Measurements from ENCODE around the gene TXLNB.
"Not testable (repeated sequence)": the region's sequence is repeated elsewhere in the genome, so short reads cannot be mapped to it uniquely, and the experiment has no call there.

The TXLNB gene

DNA sequence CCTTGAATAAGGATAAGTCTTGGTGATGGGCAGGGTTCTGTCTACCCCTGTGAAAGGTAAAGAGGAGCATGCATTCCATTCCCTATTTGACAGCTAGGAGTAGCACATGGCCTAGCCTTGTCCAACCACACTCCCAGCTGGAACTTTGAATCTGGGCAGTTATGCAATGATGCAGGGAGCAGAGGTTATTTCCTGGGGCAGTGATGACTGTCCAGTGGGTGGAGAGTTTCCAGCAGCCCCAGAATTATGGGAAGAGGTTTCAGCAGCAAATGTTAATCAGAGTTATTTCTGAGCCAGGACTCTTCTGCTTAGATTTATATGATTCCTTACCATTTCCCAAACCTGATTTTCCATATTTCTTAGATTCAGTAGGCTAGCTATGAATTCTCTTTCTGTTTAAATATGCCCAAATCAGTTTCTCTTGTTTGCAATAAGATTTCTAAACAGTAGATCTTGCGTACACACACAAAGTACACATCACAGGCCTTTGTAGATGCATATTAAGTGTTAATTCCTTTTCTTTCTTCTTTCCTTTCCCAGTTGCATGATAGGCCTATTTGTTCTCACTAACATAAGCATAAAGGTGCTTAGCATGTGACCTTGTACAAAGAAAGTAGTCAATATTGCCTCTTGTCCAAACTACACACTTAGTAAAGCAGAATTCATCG lies 17.3 kb upstream of the TXLNB start:
- DNase-seq (ENCODE audit: low read depth) = no peak

GRCh38 chr6:139308286-139308916 lies 16.6 kb upstream of the TXLNB start:
- no peak for DNase-seq (ENCODE audit: low read depth)

GRCh38 chr6:139306291-139306981 lies 14.6 kb upstream of the TXLNB start:
- no peak for DNase-seq (ENCODE audit: low read depth)

DNA sequence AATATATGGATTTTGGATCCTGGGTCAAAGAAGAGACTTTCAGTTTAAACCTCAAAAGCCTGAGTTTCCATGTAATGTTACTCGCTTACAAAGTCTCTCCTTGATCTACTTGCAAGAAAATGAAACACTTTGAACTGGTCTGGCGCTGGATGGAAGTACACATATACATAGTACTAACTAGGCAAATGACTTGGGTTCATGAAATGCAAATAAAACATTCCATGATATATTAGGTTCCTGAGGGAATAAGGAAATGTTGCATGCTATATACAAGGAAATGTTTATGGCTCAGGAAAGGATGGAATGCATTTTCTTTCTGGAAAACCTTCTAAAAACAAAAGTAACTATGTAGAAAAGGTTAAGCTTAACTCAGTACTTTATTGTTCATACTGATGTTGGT lies 11.4 kb upstream of the TXLNB start:
- no peak for DNase-seq (ENCODE audit: low read depth)

DNA sequence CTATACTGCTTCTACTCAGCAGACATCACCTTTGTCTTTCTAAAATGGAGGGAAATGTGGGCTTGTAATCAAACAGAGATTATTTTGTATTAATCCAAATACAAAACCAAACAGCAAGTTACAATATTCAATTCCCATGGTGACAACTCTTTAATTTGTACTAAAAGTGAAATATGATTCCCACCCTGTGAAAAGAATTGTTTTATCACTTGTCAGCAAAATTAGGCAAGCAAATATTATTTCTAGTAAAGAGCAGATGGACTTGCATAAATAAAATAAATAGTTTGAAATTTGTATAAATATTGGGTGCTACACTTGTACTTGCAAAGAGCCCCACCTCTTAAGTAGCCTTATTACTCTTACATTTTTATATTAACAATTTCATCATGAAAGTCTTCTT lies 6.1 kb upstream of the TXLNB start:
- DNase-seq (ENCODE audit: low read depth) = no peak

GRCh38 chr6:139296927-139297326 lies 5.1 kb upstream of the TXLNB start:
- DNase-seq (ENCODE audit: low read depth) = no peak

GRCh38 chr6:139295901-139296300 lies 4.1 kb upstream of the TXLNB start:
- DNase-seq (ENCODE audit: low read depth) = no peak

DNA sequence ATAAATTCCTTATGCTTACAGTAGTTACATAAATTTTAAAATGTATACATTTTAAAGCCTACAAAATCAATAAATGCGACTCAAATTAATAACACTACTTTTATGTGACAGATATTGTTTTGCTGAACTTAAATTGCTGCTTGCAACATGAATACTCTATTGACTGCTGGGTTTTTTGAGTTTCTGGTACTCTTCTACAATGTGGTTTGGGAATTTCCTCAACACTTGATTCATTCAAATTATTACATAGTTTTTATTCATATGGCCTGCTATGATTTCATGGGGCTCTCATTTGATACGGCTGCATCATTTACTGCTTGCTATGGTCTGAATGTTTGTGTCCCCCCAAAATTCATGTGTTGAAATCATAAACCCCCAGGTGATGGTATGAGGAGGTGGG lies 2.3 kb upstream of the TXLNB start:
- DNase-seq (ENCODE audit: low read depth) = no peak

GRCh38 chr6:139293230-139293629 lies 1.4 kb upstream of the TXLNB start:
- DNase-seq (ENCODE audit: low read depth) = not testable (repeated sequence)

DNA sequence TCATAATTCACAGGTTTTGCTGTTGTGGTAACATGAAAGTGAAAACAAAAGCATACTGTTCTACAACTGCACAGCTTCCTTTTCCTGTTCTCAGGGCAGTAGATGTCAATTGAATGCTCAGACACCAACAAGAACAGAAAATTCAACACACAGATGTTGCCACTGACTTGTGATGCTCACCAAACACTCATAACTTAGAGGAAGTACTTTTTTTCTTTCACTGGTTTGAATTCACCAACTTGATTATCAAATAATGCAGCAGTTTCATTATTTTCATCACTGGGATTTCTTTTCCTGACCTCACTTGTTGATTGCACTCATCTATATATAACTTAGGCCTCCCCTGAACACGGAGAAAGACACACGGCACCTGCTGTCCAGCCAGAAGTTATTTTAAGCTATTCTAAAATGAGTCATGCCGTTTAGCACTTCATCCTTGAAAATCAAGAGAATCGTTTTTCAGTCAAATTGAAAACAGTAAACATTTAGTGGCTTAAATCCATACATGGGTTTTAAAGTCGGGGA lies 949 bp downstream of the TXLNB start:
- no peak for DNase-seq (ENCODE audit: low read depth)

DNA sequence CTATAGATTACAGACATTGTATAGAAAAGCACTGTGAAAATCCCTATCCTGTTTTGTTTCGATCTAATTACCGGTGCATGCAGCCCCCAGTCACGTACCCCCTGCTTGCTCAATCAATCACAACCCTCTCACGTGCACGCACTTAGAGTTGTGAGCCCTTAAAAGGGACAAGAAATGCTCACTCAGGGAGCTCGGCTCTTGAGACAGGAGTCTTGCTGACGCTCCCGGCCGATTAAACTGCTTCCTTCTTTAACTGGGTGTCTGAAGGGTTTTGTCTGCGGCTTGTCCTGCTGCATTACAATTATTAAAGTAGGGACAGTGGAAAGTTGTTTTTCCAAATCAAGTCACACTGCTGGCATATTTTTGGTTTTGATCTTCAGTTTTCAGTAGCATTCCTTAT lies 2.6 kb downstream of the TXLNB start:
- no peak for DNase-seq (ENCODE audit: low read depth)

- DNase-seq (ENCODE audit: low read depth) = no peak
These were observed 3.2 kb downstream of the TXLNB start for GRCh38 chr6:139288496-139289040.

DNA sequence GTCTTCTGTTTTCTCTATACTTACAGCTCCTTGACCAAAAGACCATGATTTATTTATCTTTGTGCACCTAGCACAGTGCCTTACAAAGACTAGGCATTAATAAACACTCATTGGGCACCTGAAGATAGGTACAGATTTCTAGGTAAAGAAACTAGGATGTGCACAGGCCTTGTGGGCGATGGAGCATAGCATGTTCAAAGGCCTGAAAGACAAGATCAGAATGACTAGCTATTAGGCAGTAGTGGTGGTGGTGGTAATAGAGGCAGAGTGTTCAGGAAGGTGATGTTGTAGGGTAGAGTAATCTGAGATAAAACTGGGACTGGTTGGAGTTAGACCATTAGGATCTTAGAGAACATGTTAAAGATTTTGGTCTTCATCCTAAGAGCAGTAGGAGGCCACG lies 3.9 kb downstream of the TXLNB start:
- no peak for DNase-seq (ENCODE audit: low read depth)

- not testable (repeated sequence) for DNase-seq (ENCODE audit: low read depth)
These were observed 5.4 kb downstream of the TXLNB start for GRCh38 chr6:139286438-139286837.

DNA sequence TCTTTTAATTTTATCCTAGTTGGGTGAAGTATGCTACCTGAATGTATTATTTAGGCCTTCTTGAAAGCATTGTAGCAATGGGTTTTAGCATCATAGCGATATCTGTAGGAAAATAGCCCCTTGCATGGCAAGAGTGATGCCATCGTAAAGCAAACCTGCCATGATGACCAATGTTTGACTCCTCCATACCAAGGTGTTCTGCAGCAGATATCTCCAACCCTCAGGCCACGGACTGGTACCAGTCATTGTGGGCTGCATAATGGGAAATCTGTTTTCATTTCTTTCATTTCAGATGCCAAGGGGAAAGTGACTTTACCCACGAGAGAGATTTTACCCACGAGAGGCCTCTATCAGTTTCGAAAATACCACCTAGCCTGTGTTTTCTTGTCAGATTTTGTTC lies 6.2 kb downstream of the TXLNB start:
- no peak for DNase-seq (ENCODE audit: low read depth)

DNA sequence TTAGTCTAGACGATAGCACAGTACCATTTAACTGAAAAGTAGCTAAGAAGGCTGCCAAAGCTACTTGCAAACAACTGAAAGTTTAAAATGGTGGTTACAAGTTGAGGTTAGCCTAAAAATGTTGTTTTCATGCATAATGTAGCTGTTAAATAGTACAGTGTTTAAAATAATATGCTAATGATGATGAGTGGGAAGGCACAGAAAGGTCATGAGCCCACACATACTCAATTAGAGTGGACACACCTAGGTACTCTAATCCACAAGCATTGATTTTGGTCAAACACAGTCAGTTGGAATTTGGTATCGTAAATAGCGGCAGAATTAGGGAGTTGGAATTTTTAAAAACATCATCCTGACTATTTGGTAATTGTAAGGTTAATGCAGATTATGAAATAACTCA lies 7.0 kb downstream of the TXLNB start:
- no peak for DNase-seq (ENCODE audit: low read depth)

GRCh38 chr6:139282684-139283083 lies 9.1 kb downstream of the TXLNB start:
- DNase-seq (ENCODE audit: low read depth) = no peak

DNA sequence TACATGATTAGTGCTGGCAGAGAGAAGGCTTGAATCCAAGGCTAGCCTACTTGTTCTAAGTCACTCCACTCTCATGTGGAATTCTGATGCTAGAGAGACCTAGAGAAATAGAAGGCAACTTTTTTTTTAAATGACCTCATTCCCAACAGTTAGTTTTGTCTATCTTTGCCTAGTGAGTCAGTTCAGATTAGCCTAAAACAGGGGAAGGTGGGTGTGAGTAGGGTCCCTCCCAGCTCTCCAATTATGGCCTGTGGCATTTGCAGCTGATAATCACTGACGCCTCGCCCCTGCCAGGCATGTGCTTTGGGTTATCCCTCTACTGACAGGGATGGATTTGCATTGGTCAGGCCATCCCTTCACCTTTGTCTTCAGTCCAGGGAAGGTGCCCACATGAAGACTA lies 13.6 kb downstream of the TXLNB start:
- no peak for DNase-seq (ENCODE audit: low read depth)

DNA sequence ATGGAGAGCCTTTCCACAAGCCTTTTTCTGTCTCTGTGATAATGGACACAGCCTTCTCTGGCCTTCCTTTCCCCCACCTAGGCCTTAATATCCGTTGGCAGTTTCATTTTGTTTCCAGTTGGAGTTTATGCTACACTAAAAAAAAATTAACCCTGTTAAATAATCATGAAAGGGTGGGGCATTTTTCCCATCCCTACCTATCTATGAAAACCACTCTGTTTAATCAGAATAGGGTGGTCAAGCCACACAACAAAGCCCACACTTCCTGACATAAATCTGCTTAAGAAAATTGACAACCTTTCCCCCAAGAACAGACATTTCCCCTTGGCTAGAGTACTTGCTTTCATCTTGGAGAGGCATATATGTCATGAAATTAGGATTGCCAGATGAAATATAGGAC lies 14.2 kb downstream of the TXLNB start:
- no peak for DNase-seq (ENCODE audit: low read depth)

DNA sequence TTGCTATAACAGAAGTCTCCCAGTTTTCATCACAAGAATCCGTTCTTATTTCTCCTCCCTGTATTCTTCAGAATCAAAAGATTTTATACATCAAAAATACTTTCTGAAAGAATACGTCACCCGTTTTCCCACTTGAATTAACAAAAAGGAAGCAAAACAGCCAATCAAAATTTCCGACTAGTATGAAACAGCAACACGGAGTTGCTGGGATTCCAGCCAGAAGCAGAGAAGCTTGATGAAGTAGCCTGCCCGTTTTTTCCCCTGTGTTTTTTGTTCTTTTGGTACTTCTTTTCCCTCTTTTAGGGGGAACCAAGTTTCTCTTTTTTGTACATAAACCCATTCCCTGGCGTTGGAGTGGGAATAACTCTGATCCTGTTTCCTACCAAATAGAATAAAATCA lies 14.6 kb downstream of the TXLNB start:
- no peak for DNase-seq (ENCODE audit: low read depth)

- DNase-seq (ENCODE audit: low read depth) = no peak
These were observed 16.3 kb downstream of the TXLNB start for GRCh38 chr6:139275279-139276055.

GRCh38 chr6:139271056-139271455 lies 20.7 kb downstream of the TXLNB start:
- no peak for DNase-seq (ENCODE audit: low read depth)

Data from stimulated activated CD8-positive, alpha-beta memory T cell treated with anti-CD3 and anti-CD28 coated beads, Interleukin-12 subunit alpha, Interleukin-12 subunit beta, amount 100 ng/mL, for 4 hours (primary cell).